C1 segment of cervical spinal cord (tissue), 14 donors: ENCODE measurements around the gene CSNK1D.
"Not testable (repeated sequence)": the region's sequence is repeated elsewhere in the genome, so short reads cannot be mapped to it uniquely, and the experiment has no call there.

Experiments
- DNase-seq, 14 donors: peaks; one replicate each; lab custom pipeline; 2025; lab: John Stamatoyannopoulos, UW

CSNK1D gene

GRCh38 chr17:82195675-82196672 lies 77.5 kb downstream of the CSNK1D start:
- peak in 2 of 14 donors; percentile 5 to 15 for DNase-seq

GRCh38 chr17:82194765-82195164 lies 78.7 kb downstream of the CSNK1D start:
- DNase-seq: no peak

GRCh38 chr17:82193520-82194220 lies 79.8 kb downstream of the CSNK1D start:
- peak in 3 of 14 donors; percentile 14 to 48 (median 41) for DNase-seq

GRCh38 chr17:82193050-82193449 lies 80.5 kb downstream of the CSNK1D start:
- not testable (repeated sequence) for DNase-seq
